Measurements from ENCODE around the gene CNTNAP5. TPM values are rescaled to one million over a fixed set of nuclear protein-coding genes. Genes with fewer than 3 reads are reported as not detected.

Gene CNTNAP5
- total and polyA plus RNA-seq, 2 of the 13 experiments (the other 11 are each of a cell fraction or from before 2014, with no cell fraction given), result not detected

DNA sequence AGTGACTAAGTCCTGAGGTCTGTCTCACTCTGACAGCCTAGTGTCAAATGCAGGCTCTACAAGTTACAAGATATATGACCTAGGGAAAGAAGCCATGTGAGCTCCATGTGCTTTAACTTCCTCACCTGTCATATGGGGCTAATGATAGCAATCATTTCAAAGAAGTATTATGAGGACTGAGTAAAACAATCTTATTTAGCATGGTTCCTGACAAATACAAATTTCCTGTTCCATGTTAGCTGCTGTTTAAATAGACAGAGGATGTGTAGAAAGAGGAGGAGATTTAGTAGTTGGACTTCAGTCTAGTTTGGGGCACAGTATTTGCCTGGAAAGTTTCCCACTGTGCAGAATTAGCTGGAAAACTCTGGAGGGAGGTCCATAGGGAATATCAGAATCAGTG, 545.8 kb downstream of the CNTNAP5 start (continued):
- TF ChIP-seq, protein P1, sequence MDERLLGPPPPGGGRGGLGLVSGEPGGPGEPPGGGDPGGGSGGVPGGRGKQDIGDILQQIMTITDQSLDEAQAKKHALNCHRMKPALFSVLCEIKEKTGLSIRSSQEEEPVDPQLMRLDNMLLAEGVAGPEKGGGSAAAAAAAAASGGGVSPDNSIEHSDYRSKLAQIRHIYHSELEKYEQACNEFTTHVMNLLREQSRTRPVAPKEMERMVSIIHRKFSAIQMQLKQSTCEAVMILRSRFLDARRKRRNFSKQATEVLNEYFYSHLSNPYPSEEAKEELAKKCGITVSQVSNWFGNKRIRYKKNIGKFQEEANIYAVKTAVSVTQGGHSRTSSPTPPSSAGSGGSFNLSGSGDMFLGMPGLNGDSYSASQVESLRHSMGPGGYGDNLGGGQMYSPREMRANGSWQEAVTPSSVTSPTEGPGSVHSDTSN (CRISPR knock-in tag; IDR thresholded peaks at IDR 0.05), result no peak; the same call in 1 of the 2 replicates
- TF ChIP-seq NFE2L1 (CRISPR knock-in tag; IDR thresholded peaks at IDR 0.05; ENCODE audit: borderline replicate concordance), result no peak
- TF ChIP-seq, protein P2, sequence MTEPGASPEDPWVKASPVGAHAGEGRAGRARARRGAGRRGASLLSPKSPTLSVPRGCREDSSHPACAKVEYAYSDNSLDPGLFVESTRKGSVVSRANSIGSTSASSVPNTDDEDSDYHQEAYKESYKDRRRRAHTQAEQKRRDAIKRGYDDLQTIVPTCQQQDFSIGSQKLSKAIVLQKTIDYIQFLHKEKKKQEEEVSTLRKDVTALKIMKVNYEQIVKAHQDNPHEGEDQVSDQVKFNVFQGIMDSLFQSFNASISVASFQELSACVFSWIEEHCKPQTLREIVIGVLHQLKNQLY (CRISPR knock-in tag; IDR thresholded peaks at IDR 0.05), result peak; percentile 86
- TF ChIP-seq, protein P3, sequence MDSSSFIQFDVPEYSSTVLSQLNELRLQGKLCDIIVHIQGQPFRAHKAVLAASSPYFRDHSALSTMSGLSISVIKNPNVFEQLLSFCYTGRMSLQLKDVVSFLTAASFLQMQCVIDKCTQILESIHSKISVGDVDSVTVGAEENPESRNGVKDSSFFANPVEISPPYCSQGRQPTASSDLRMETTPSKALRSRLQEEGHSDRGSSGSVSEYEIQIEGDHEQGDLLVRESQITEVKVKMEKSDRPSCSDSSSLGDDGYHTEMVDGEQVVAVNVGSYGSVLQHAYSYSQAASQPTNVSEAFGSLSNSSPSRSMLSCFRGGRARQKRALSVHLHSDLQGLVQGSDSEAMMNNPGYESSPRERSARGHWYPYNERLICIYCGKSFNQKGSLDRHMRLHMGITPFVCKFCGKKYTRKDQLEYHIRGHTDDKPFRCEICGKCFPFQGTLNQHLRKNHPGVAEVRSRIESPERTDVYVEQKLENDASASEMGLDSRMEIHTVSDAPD (CRISPR knock-in tag; IDR thresholded peaks at IDR 0.05), result peak; percentile 71; the same call in 1 of the 2 replicates
- TF ChIP-seq ZNF264 (CRISPR knock-in tag; IDR thresholded peaks at IDR 0.05), result peak; percentile 88; the same call in 1 of the 2 replicates
- TF ChIP-seq ZNF569 (CRISPR knock-in tag; IDR thresholded peaks at IDR 0.05; ENCODE audit: borderline replicate concordance), result no peak
- no peak for TF ChIP-seq ELF1 (CRISPR knock-in tag; IDR thresholded peaks at IDR 0.05)
- TF ChIP-seq ZNF713 (CRISPR knock-in tag; IDR thresholded peaks at IDR 0.05), result no peak
- TF ChIP-seq SKI (IDR thresholded peaks at IDR 0.05; ENCODE audit: partially characterized antibody), result no peak
- no peak for TF ChIP-seq KDM2A (CRISPR knock-in tag; IDR thresholded peaks at IDR 0.05; ENCODE audit: borderline replicate concordance, low read depth)
- TF ChIP-seq FOXJ3 (CRISPR knock-in tag; IDR thresholded peaks at IDR 0.05; ENCODE audit: borderline replicate concordance), result peak; percentile 86; the same call in 1 of the 2 replicates
- no peak; the same call in 1 of the 2 replicates for TF ChIP-seq ZFP1 (CRISPR knock-in tag; IDR thresholded peaks at IDR 0.05)
- peak; percentile 32; the same call in 1 of the 2 replicates for TF ChIP-seq ONECUT2 (CRISPR knock-in tag; IDR thresholded peaks at IDR 0.05)
- no peak for TF ChIP-seq ZBTB42 (CRISPR knock-in tag; IDR thresholded peaks at IDR 0.05)
- TF ChIP-seq ZNF550 (CRISPR knock-in tag; IDR thresholded peaks at IDR 0.05; ENCODE audit: borderline replicate concordance), result no peak
- TF ChIP-seq ZNF546 (CRISPR knock-in tag; conservative IDR thresholded peaks at IDR 0.05), result no peak
- TF ChIP-seq ZNF263 (CRISPR knock-in tag; IDR thresholded peaks at IDR 0.05), result no peak
- TF ChIP-seq NONO (IDR thresholded peaks at IDR 0.05), result no peak
- peak; percentile 80; the same call in 1 of the 2 replicates for TF ChIP-seq NONO (CRISPR knock-in tag; conservative IDR thresholded peaks at IDR 0.05)
- TF ChIP-seq MED8 (CRISPR knock-in tag; IDR thresholded peaks at IDR 0.05; ENCODE audit: insufficient replicate concordance), result peak; percentile 69
- TF ChIP-seq MEIS1 (CRISPR knock-in tag; IDR thresholded peaks at IDR 0.05; ENCODE audit: borderline replicate concordance), result peak; percentile 63; the same call in 1 of the 2 replicates
- TF ChIP-seq SP140L (CRISPR knock-in tag; IDR thresholded peaks at IDR 0.05; ENCODE audit: borderline replicate concordance), result 0 out of 2 replicates have a peak, but pooled peaks have one; percentile 59
- peak; percentile 93 for TF ChIP-seq FOXA3 (CRISPR knock-in tag; IDR thresholded peaks at IDR 0.05)
- TF ChIP-seq NAIF1 (CRISPR knock-in tag; IDR thresholded peaks at IDR 0.05; ENCODE audit: borderline replicate concordance), result 0 out of 2 replicates have a peak, but pooled peaks have one; percentile 62
- no peak for TF ChIP-seq WIZ (CRISPR knock-in tag; IDR thresholded peaks at IDR 0.05)
- TF ChIP-seq ZNF850 (CRISPR knock-in tag; conservative IDR thresholded peaks at IDR 0.05), result no peak
- TF ChIP-seq, protein P4, sequence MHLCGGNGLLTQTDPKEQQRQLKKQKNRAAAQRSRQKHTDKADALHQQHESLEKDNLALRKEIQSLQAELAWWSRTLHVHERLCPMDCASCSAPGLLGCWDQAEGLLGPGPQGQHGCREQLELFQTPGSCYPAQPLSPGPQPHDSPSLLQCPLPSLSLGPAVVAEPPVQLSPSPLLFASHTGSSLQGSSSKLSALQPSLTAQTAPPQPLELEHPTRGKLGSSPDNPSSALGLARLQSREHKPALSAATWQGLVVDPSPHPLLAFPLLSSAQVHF (CRISPR knock-in tag; IDR thresholded peaks at IDR 0.05), result no peak
- peak; percentile 81; the same call in 1 of the 2 replicates for TF ChIP-seq KLF11 (CRISPR knock-in tag; IDR thresholded peaks at IDR 0.05)
- no peak for TF ChIP-seq CCDC6 (CRISPR knock-in tag; IDR thresholded peaks at IDR 0.05)
- peak; percentile 90 for TF ChIP-seq ZFP37 (CRISPR knock-in tag; IDR thresholded peaks at IDR 0.05; ENCODE audit: borderline replicate concordance)
- TF ChIP-seq NFIC (IDR thresholded peaks at IDR 0.05; ENCODE audit: low read length), result peak; percentile 90
